DMS53 treated with DMSO at 0.1 percent for 48 hours (cell line): ENCODE data around the gene TOM1L2.
A peak's percentile ranks its signal among the peaks of the same experiment; 100 is the strongest.
"Not testable (repeated sequence)": the region's sequence is repeated elsewhere in the genome, so short reads cannot be mapped to it uniquely, and the experiment has no call there.

ENCODE experiments used
- DNase-seq: peaks from one replicate; lab custom pipeline; 2025; ENCODE audit not compliant: unreplicated experiment; lab: John Stamatoyannopoulos, UW

The TOM1L2 gene

GRCh38 chr17:17926036-17926435, 46.2 kb downstream of the TOM1L2 start:
- no peak for DNase-seq

- DNase-seq = no peak
Observed at GRCh38 chr17:17924857-17925250, 47.3 kb downstream of the TOM1L2 start.

- DNase-seq = no peak
Observed at GRCh38 chr17:17924131-17924856, 47.9 kb downstream of the TOM1L2 start.

- DNase-seq = no peak
Observed at GRCh38 chr17:17922070-17922614, 50.1 kb downstream of the TOM1L2 start.

- no peak for DNase-seq
Observed at GRCh38 chr17:17921192-17922069, 50.8 kb downstream of the TOM1L2 start.

GRCh38 chr17:17919169-17920107, 52.8 kb downstream of the TOM1L2 start:
- peak; percentile 37 for DNase-seq

- no peak for DNase-seq
Observed at GRCh38 chr17:17917394-17917793, 54.8 kb downstream of the TOM1L2 start.

- no peak for DNase-seq
Observed at GRCh38 chr17:17915183-17915582, 57.0 kb downstream of the TOM1L2 start.

- DNase-seq = peak; percentile 89
Observed at GRCh38 chr17:17913695-17914332, 58.4 kb downstream of the TOM1L2 start.

GRCh38 chr17:17912336-17912735, 59.9 kb downstream of the TOM1L2 start:
- not testable (repeated sequence) for DNase-seq

GRCh38 chr17:17911001-17911613, 61.1 kb downstream of the TOM1L2 start:
- no peak for DNase-seq

GRCh38 chr17:17910060-17910459, 62.1 kb downstream of the TOM1L2 start:
- no peak for DNase-seq

- no peak for DNase-seq
Observed at GRCh38 chr17:17909078-17909477, 63.1 kb downstream of the TOM1L2 start.

- DNase-seq = no peak
Observed at GRCh38 chr17:17907469-17907868, 64.7 kb downstream of the TOM1L2 start.

- DNase-seq = no peak
Observed at GRCh38 chr17:17906418-17907215, 65.6 kb downstream of the TOM1L2 start.

GRCh38 chr17:17905036-17905320, 67.2 kb downstream of the TOM1L2 start:
- DNase-seq = no peak

- no peak for DNase-seq
Observed at GRCh38 chr17:17904166-17905035, 67.8 kb downstream of the TOM1L2 start.

- DNase-seq = no peak
Observed at GRCh38 chr17:17902877-17903276, 69.3 kb downstream of the TOM1L2 start.
